ES-I3 (cell line): ENCODE data around the gene IGFBP5.
A peak's percentile ranks its signal among the peaks of the same experiment; 100 is the strongest.

ENCODE experiments used
- H3K36me3 ChIP-seq: 2 replicates; pipeline ENCODE4 v1.6.1; 2013; ENCODE audit warnings: mild to moderate bottlenecking, low read length, control low read depth, moderate library complexity; ENCODE audit not compliant: insufficient read depth
- H3K4me1 ChIP-seq: 2 replicates; pipeline ENCODE4 v1.6.1; 2013; ENCODE audit warnings: mild to moderate bottlenecking, control low read depth, low read length; ENCODE audit not compliant: insufficient read depth
- H3K9ac ChIP-seq: 2 replicates; pipeline ENCODE4 v1.6.1; 2013; ENCODE audit warnings: low read depth, mild to moderate bottlenecking, low read length, moderate library complexity
- H3K9me3 ChIP-seq: 2 replicates; pipeline ENCODE4 v1.6.1; 2013; ENCODE audit warnings: mild to moderate bottlenecking, low read length, moderate library complexity; ENCODE audit not compliant: control insufficient read depth, insufficient read depth

The IGFBP5 gene

DNA sequence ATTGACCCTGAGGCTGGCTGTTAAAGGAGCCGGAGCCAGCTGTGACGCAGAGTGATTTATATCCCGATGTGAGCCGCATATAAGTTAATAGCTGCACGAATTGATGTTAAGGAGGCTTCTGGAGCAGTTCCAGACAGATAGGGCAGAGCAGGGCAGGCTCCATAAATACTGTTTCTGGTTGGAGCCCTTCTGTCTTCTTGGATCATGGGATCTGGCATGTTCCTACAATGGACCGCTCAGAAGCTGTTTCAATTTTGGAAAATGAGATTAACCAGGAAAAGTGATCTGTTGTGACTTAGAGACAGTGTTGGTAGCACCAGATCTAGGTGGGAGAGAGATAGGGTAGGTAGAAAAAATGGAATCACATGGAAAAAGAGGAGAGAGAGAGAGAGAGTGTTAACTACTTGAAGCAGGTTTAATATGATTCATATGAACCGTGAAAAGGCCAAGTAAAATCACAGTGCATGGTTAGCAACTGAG, 4.8 kb upstream of the IGFBP5 start:
- no peaks in the 10 kb centered on the region for H3K36me3 ChIP-seq
- H3K9me3 ChIP-seq, result no peaks in the 10 kb centered on the region
- H3K4me1 ChIP-seq, result 0 out of 2 replicates have a peak, but pooled peaks cover 11% of the 10 kb centered on the region

DNA sequence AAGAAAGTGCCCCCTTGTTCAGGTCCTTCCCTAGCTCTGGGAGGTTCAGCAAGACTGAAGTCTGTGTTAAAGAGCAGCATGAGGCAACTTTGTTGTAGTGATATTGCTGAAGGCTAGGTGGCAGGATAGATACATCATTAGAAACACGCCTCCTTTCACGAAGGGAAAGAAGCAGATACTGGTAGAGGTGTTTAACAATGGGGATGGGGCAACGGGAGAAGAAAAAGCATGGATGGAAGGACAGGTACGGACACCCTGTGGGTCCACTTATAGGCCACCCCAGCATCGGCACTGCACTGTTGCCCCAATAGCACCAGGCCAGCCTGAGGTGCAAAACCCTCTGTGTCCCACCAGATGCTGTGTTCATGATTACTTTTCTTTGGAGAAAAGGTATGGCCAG, 3.5 kb upstream of the IGFBP5 start:
- Histone ChIP-seq H3K4me1 (0 out of 2 replicates have a peak, but pooled peaks cover 11% of the 10 kb centered on the region), H3K36me3 (no peaks in the 10 kb centered on the region)

More for the DNA sequence above, 4.8 kb upstream of the IGFBP5 start:
- no peak overlapping the region for H3K9ac ChIP-seq

DNA sequence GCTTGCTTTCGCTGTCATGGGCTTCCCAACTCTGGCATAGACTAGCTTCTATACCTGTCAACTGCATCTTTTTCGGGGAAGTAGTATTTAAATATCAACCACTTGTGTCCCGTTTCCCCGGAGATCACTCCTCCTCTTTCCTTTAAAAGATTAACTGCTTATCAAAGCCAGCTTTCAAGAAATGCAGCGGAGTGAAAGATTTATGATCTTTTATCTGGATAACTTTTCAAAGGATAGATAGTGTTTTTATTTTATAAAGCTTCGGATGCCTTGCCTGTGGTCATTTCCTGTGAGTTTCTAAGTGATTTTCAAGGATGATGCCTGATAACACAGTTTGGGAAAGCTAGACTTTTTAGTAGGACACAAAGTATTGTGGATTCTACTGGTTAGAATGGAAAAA, 2.9 kb upstream of the IGFBP5 start:
- H3K4me1 ChIP-seq, result 0 out of 2 replicates have a peak, but pooled peaks cover 11% of the 10 kb centered on the region
- no peaks in the 10 kb centered on the region for H3K36me3 ChIP-seq
- no peak overlapping the region for H3K9ac ChIP-seq
- H3K9me3 ChIP-seq, result no peaks in the 10 kb centered on the region

More for the DNA sequence above, 3.5 kb upstream of the IGFBP5 start:
- Histone ChIP-seq H3K9me3 (no peaks in the 10 kb centered on the region), H3K9ac (no peak overlapping the region)

DNA sequence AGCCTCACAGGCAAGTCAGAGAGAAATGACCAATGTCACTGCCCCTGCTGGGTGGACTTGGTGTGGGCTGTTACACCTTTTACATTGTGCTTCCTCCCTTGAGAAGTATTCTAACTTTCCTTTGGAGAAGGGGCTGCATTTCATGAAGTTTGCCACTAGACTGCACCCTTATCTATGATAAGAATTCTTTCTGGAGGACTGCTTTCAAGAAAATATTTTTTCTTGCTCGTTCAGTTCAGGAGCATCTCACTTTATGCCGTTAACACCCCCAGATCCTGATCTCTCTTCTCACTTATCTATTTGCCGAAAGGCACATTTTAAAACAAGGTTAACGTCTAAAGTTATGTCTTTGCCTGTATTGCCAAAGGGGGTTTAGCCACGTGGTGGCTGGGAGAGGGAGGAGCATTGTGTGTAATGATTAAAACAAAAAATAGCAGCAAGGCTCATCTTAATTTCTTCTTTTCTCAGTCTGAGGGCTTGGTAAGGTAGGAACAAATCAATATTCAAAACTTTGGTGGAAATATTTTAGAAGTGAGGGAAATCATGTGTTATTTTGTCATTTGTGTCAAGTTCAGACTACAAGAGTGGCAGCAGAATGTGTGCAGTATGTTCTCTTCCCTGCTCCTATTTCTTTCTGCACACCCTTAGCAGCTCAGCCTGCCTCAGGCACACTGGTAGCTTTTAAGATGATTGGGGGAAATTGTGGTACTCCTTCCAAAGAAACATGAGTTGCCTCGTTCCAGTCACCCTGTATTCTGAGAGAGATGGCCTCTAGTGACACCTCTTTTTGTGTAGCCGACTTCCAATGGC, 1.6 kb upstream of the IGFBP5 start:
- Histone ChIP-seq H3K4me1 (0 out of 2 replicates have a peak, but pooled peaks cover 11% of the 10 kb centered on the region), H3K36me3 (no peaks in the 10 kb centered on the region), H3K9me3 (no peaks in the 10 kb centered on the region), H3K9ac (no peak overlapping the region)

DNA sequence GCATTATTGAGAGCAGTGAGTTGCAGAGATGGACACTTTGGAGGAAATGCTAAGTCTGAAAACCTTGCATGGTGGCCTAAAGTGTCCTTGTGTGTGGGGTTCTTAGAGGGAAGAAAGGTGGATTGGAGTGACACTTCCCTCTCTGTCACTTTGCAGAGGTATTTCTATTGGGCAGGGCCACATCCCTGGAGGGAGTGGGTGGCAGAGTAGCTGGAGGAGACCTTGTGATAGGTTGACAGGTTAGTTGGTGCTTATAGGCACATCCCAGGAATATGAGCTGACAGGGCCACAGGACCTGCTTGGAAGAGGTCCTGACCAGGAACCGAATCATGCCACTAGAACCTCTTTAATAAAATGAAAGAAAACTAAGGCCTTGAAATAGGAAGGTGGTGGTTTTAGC, 972 bp upstream of the IGFBP5 start:
- no peaks in the 10 kb centered on the region for H3K36me3 ChIP-seq
- H3K4me1 ChIP-seq, result 0 out of 2 replicates have a peak, but pooled peaks cover 11% of the 10 kb centered on the region
- no peak overlapping the region for H3K9ac ChIP-seq
- H3K9me3 ChIP-seq, result no peaks in the 10 kb centered on the region

DNA sequence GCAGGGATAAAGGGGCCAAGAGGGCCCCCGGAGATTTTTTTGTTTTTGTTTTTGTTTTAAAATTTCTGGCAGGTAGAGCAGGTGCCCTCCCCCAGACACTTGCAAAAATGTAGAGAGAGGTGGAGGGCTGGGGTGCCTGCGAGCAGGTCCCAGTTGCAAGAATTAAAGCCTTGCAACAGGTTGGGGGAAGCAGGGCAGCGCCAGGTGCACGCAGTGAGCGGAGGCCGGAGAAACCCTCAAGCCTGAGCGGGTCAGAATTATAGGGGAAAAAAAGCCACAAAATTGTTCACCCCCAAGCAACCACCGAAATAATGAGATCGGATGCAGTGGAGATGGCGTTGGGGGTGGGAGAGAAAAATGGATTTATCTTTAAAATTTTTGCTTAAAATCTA, 527 bp downstream of the IGFBP5 start:
- Histone ChIP-seq H3K36me3 (no peaks in the 10 kb centered on the region), H3K9me3 (no peaks in the 10 kb centered on the region), H3K9ac (peak overlapping the region; percentile 59; the same call in 1 of the 2 replicates), H3K4me1 (peaks cover 16% of the 10 kb centered on the region; the same call in 1 of the 2 replicates)

DNA sequence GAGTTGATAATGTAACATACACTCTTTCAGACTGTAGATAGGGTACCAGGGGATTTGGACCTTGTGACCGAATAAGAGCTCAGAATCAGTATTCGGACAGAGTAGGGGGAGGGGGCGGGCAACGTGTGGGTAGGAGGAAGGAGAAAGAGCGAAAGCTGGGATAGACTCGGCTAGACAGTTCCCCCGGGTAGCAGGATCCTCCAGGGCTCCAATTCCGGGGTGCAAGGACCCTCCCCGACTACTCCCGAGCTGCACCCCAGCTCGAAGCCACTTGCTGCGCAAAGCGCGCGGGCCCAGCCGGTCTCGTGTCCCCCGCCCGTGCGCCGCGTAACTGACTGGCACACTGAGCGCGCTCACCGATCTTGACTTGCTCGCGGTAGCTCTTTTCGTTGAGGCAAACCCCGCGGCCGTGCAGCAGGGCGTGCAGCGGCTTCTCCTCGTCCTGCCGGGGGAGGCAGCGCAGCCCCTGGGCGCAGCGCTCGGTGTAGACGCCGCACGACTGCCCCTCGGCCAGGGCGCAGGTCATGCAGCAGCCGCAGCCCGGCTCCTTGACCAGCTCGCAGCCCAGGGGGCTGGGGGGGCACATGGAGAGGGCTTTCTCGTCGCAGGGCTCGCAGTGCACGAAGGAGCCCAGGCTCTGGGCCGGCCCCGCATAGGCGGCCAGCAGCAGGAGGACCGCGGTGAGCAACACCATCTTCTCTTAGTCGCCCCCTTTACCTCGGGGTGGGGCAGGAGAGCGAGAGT, 1.1 kb downstream of the IGFBP5 start:
- H3K9me3 ChIP-seq, result no peaks in the 10 kb centered on the region
- H3K36me3 ChIP-seq, result no peaks in the 10 kb centered on the region
- H3K9ac ChIP-seq, result peak overlapping the region; percentile 59
- peaks cover 16% of the 10 kb centered on the region; the same call in 1 of the 2 replicates for H3K4me1 ChIP-seq

DNA sequence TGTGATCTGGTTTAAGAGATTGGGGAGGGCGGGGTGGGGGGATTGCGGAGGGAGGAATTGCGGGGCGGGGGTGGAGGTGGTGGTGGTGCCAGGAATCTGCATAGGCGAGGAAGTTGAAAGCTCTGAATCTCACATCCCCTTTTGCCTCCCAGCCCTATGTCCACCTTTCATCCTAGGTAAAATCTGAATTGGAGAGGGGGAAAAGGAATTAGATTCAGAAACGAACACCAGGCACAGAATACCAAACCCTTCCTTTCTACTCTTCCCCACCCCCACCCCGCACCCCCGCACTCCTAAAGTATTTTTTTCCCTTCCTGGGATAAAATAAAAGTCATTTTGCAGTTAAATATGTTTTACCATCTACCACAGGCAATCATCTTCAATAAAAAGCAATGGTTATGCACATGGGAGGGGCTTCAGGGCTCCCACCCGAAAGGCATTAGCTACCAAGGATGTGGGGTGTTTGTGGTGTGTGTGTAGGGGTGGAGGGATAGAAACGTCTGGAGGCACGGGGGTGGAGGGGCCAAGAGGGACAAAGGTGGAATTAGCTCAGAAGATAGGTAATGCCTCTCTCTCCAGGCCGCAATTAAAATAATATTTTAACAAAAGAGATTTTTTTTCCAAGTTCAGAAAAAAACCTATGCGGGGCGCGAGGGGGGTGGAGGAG, 1.8 kb downstream of the IGFBP5 start:
- H3K36me3 ChIP-seq, result no peaks in the 10 kb centered on the region
- H3K4me1 ChIP-seq, result peaks cover 13% of the 10 kb centered on the region
- H3K9me3 ChIP-seq, result no peaks in the 10 kb centered on the region
- H3K9ac ChIP-seq, result peak overlapping the region; percentile 59; the same call in 1 of the 2 replicates

DNA sequence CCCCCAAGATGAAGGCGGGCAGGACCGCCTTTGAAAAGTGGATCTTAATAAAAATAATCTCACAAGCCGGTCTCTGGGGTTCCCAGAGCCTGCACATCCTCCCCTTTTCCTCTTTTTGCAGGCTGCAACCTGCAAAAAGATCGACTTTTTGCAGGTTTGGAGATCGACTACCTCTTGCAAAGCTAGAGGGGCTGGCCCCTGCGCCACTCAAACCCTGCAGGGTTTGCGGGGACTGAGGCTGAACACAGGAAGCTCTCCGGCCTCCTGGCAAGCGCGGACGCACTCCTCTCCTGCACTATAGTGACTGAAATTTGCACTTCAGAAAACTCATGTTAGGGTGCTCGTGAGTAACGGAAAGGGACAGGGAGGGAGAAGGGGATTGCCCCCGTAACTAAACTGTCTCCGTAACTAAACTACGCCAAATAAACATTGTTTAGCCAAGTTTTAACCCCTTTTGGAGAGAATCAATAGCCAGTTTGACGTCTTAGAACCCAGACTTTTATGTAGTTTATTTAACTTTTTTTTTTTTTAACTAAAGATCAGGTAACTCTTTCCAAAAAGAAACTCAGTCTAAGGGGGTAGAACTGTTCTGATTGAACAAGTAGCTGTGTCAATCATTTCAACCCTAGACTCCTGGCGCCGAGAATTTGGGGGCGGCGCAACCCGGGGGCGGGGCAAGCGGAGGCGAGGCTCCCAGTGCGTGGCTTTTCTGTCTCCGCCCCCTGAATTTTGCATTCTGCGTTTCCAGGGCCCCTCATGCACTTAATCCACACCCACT, 2.5 kb downstream of the IGFBP5 start:
- no peaks in the 10 kb centered on the region for H3K9me3 ChIP-seq
- H3K4me1 ChIP-seq, result peaks cover 13% of the 10 kb centered on the region
- H3K36me3 ChIP-seq, result no peaks in the 10 kb centered on the region
- peak overlapping the region; percentile 89 for H3K9ac ChIP-seq

DNA sequence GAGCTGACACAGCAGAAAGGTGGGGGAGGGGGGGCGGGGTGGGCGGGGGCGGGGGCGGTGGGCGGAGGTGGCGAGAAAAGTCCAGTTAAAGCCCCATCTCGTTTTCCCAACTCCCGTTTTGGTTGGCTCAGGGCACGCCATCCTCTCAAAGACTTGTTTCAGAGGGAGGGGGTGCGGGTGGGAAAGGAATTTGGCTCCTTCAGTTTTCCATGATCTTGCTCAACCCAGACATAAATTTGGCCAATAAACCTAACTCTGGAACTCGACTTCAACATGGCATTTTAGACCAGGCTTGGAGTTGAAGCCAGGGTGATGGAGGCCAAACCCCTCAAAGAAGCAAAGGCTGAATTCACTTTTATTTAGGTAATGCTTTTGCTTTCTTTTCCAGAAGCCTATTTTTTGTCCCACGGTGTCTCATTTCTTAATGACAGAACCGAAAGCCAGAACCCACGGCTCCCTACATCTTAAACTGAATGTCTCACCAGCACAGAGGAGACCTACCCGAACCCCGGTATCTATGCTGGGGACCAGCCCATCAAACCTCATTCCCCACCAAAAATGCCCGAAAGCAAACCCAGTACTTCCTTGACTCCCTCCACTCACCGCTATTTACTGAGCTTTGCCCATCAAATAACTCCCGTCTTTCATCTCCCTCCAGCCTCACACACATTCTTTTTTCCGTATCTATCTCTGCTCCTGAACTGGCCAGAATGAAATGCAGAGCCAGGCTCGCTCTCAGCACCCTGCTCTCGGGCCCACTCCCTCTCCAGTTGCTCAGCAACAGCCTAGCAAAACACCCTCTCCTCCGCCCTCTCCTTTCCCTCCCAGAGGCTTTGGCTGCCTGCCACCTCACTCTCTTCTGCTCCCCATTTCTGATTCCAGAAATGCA, 4.3 kb downstream of the IGFBP5 start:
- Histone ChIP-seq H3K4me1 (peaks cover 9% of the 10 kb centered on the region), H3K9me3 (no peaks in the 10 kb centered on the region), H3K9ac (peak overlapping the region; percentile 37; the same call in 1 of the 2 replicates), H3K36me3 (no peaks in the 10 kb centered on the region)

DNA sequence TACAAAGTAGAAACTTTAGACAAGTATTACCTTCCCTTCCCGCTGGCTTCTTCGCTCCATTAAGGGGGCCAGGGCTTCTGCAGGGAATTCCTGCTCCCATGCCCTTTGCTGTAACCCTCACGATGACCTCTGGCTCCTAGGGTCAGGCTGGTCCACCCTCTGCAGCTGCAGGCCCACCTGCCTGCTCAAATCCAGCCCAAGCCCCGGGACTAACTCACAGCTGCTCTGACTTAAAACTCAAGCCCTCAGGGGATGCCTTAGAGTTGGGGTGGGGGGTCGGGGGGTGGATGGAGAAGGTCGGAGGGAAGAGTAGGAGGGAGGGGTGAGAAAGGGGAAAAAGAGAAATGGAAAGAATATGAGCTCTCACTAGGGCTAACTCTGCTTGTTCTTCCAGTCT, 4.9 kb downstream of the IGFBP5 start:
- no peaks in the 10 kb centered on the region for H3K9me3 ChIP-seq
- no peaks in the 10 kb centered on the region for H3K36me3 ChIP-seq
- peaks cover 5% of the 10 kb centered on the region for H3K4me1 ChIP-seq
- H3K9ac ChIP-seq, result no peak overlapping the region

DNA sequence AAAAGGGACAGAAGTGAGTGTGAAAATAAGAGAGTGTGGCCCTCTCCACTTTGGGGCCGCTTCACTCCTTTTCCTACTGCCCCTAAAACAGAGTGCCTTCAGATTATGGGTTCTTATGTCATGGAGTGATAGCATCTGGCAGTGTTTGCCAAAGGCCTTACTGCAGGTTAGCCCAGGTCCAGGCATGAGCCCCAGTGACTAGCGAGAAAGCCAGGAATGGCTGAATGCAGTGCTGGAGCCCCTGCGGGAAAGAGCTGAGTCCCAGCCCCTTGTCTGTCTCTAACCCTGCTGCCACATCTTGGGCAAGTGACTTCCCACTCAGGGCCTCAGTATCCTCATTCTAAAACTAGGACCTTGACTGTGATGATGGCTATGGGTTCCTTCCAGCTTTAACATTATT, 6.0 kb downstream of the IGFBP5 start:
- Histone ChIP-seq H3K36me3 (no peaks in the 10 kb centered on the region), H3K9ac (no peak overlapping the region), H3K9me3 (no peaks in the 10 kb centered on the region), H3K4me1 (peaks cover 5% of the 10 kb centered on the region)

DNA sequence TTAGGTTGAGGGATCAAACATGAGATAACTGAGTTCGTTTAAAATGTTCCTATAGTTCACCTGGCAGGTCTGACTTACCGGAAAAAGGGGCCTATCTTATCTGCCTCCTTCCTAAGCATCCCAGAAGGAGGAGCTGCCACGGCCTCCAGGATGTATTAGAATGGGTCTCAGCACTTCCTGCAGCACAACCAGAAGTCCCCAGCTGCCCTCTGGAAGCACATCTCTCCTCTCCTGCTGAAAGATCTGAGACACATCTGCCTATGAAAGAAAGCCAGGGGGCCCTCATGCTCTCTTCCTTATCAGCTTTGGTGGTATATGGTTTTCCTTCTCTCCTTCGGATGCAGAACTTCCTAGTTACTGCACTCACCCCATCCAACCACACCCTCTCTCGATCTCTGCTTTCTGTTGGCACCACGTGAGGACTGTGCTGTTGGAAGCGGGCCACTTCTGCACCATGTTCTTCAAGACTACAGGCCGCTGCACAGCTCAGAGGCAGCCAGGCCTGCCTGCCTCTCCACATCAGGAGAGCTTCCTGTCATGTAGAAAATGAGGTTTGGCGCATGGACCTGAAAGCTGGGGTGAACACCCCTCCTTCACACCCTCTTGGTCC, 6.5 kb downstream of the IGFBP5 start:
- Histone ChIP-seq H3K36me3 (no peaks in the 10 kb centered on the region), H3K9me3 (no peaks in the 10 kb centered on the region), H3K9ac (no peak overlapping the region)

More for the DNA sequence above, 6.5 kb downstream of the IGFBP5 start:
- H3K4me1 ChIP-seq, result peaks cover 5% of the 10 kb centered on the region
